ENCODE results near the gene CACNA1D.

Gene CACNA1D

GRCh38 chr3:53808496-53808895 is 314.1 kb downstream of the CACNA1D start:
- no peak overlapping the region for H3K4me3 ChIP-seq (replicated peaks; ENCODE audit: low read depth, low read length)
- TF ChIP-seq CTCF (IDR thresholded peaks at IDR 0.05; ENCODE audit: low read depth, low read length, missing control alignments): no peak
- no peak for DNase-seq (ENCODE audit: extremely low read depth, low read depth)

- DNase-seq (ENCODE audit: extremely low read depth, low read depth): no peak
- H3K4me3 ChIP-seq (replicated peaks; ENCODE audit: low read depth, low read length): no peak overlapping the region
- no peak for TF ChIP-seq CTCF (IDR thresholded peaks at IDR 0.05; ENCODE audit: low read depth, low read length, missing control alignments)
These were observed 314.9 kb downstream of the CACNA1D start for GRCh38 chr3:53809267-53809666.

GRCh38 chr3:53809764-53810400 is 315.5 kb downstream of the CACNA1D start:
- no peak overlapping the region for H3K4me3 ChIP-seq (replicated peaks; ENCODE audit: low read depth, low read length)
- TF ChIP-seq CTCF (IDR thresholded peaks at IDR 0.05; ENCODE audit: low read depth, low read length, missing control alignments): no peak
- no peak for DNase-seq (ENCODE audit: extremely low read depth, low read depth)

- no peak overlapping the region for H3K4me3 ChIP-seq (replicated peaks; ENCODE audit: low read depth, low read length)
- DNase-seq (ENCODE audit: extremely low read depth, low read depth): no peak
- TF ChIP-seq CTCF (IDR thresholded peaks at IDR 0.05; ENCODE audit: low read depth, low read length, missing control alignments): no peak
These were observed 316.9 kb downstream of the CACNA1D start for GRCh38 chr3:53811143-53811927.

- no peak for DNase-seq (ENCODE audit: extremely low read depth, low read depth)
- H3K4me3 ChIP-seq (replicated peaks; ENCODE audit: low read depth, low read length): no peak overlapping the region
- no peak for TF ChIP-seq CTCF (IDR thresholded peaks at IDR 0.05; ENCODE audit: low read depth, low read length, missing control alignments)
These were observed 318.0 kb downstream of the CACNA1D start for GRCh38 chr3:53812434-53812833.

- H3K4me3 ChIP-seq (replicated peaks; ENCODE audit: low read depth, low read length): no peak overlapping the region
- no peak for TF ChIP-seq CTCF (IDR thresholded peaks at IDR 0.05; ENCODE audit: low read depth, low read length, missing control alignments)
- no peak for DNase-seq (ENCODE audit: extremely low read depth, low read depth)
These were observed 318.8 kb downstream of the CACNA1D start for GRCh38 chr3:53813229-53813628.
